Measurements from ENCODE around the gene DBH.

DNA sequence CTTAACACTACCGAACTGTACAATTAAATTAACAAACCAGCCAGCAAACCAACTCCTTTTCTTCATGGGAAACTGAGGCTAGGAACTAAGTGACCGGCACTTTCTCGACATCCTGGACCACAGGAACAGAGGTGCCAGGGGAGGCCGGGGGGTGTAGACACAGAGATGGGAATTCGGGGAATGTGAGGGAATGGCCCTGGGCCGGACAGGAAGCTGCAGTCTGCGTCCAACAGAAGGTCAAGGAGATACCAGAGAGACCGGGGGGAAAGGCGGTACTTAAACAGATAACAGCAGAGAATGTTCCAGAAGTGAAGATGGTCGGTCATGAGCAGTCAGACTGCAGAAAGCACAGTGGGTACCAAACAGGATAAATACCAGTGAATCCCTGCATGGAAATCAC lies 40.3 kb downstream of the DBH start:
- no peak for TF ChIP-seq CTCF (IDR thresholded peaks at IDR 0.05; ENCODE audit: low read depth, low read length)
- TF ChIP-seq EZH2phosphoT487 (IDR thresholded peaks at IDR 0.05; ENCODE audit: low read depth), result no peak
